MM.1S (cell line): ENCODE results near the gene ATG10.

ENCODE experiments used
- DNase-seq: peaks from one replicate; pipeline ENCODE4 v3.0.0-alpha.2; 2015
- H2AFZ ChIP-seq: fragments of 300-600 bp; sonication (generic); 2 replicates; pipeline ENCODE4 v1.6.0; 2016; ENCODE audit warnings: antibody characterized with exemption, low read length
- H3F3A ChIP-seq: fragments of 300-600 bp; sonication (generic); 2 replicates; pipeline ENCODE4 v1.6.1; 2016; ENCODE audit warnings: mild to moderate bottlenecking, antibody characterized with exemption, low read length, moderate library complexity, mixed read lengths; ENCODE audit not compliant: insufficient read depth
- H3K27ac ChIP-seq: fragments of 300-600 bp; sonication (generic); 2 replicates; pipeline ENCODE4 v1.5.1; 2016; ENCODE audit warnings: mild to moderate bottlenecking, low read length
- H3K27me3 ChIP-seq: fragments of 300-600 bp; sonication (generic); replicated peaks from 2 replicates; pipeline ENCODE4 v1.6.0; 2016; ENCODE audit warnings: low read length; ENCODE audit not compliant: insufficient read depth
- H3K36me3 ChIP-seq: fragments of 300-600 bp; sonication (generic); replicated peaks from 2 replicates; pipeline ENCODE4 v1.6.1; 2016; ENCODE audit warnings: mild to moderate bottlenecking, low read length, mixed read lengths; ENCODE audit not compliant: insufficient read depth
- H3K4me1 ChIP-seq: fragments of 300-600 bp; sonication (generic); 2 replicates; pipeline ENCODE4 v1.6.1; 2016; ENCODE audit warnings: low read length, mixed read lengths
- H3K4me2 ChIP-seq: fragments of 300-600 bp; sonication (generic); 2 replicates; pipeline ENCODE4 v1.6.0; 2016; ENCODE audit warnings: low read depth, low read length
- H3K4me3 ChIP-seq: fragments of 300-600 bp; sonication (generic); 2 replicates; pipeline ENCODE4 v1.5.1; 2016; ENCODE audit warnings: low read length, mixed read lengths
- H3K79me2 ChIP-seq: fragments of 300-600 bp; sonication (generic); 2 replicates; pipeline ENCODE4 v1.6.1; 2016; ENCODE audit warnings: mixed run types, low read length, mixed read lengths
- H3K9ac ChIP-seq: fragments of 300-600 bp; sonication (generic); 2 replicates; pipeline ENCODE4 v1.6.1; 2016; ENCODE audit warnings: low read length, mixed read lengths
- H3K9me2 ChIP-seq: fragments of 300-600 bp; sonication (generic); replicated peaks from 2 replicates; pipeline ENCODE4 v1.6.1; 2016; ENCODE audit warnings: mild to moderate bottlenecking, low read length, mixed read lengths; ENCODE audit not compliant: insufficient read depth
- H3K9me3 ChIP-seq: fragments of 300-600 bp; sonication (generic); replicated peaks from 2 replicates; pipeline ENCODE4 v1.6.1; 2016; ENCODE audit warnings: mild to moderate bottlenecking, low read length, mixed read lengths; ENCODE audit not compliant: insufficient read depth
- H4K20me1 ChIP-seq: fragments of 300-600 bp; sonication (generic); 2 replicates; pipeline ENCODE4 v1.6.1; 2016; ENCODE audit warnings: mild to moderate bottlenecking, low read length, moderate library complexity, mixed read lengths; ENCODE audit not compliant: insufficient read depth
- EZH2 ChIP-seq: fragments of 300-600 bp; sonication (generic); optimal IDR thresholded peaks from 2 replicates; pipeline ENCODE3; 2017; ENCODE audit warnings: low read depth, mild to moderate bottlenecking, antibody characterized with exemption, low read length, mixed read lengths
- EZH2phosphoT487 ChIP-seq: fragments of 300-600 bp; sonication (generic); IDR thresholded peaks from 2 replicates; pipeline ENCODE4 v1.6.1; 2018; ENCODE audit warnings: antibody characterized with exemption, low read length
- TF ChIP-seq, protein P1 (sequence below): fragments of 300-600 bp; sonication (generic); IDR thresholded peaks from 2 replicates; pipeline ENCODE4 v1.5.1; 2016; ENCODE audit warnings: antibody characterized with exemption, low read length, mixed read lengths

The ATG10 gene

GRCh38 chr5:82073179-82073578 lies 101.4 kb downstream of the ATG10 start:
- no peak for DNase-seq
- H3K9me2 ChIP-seq, result no peaks in the 10 kb centered on the region

DNA sequence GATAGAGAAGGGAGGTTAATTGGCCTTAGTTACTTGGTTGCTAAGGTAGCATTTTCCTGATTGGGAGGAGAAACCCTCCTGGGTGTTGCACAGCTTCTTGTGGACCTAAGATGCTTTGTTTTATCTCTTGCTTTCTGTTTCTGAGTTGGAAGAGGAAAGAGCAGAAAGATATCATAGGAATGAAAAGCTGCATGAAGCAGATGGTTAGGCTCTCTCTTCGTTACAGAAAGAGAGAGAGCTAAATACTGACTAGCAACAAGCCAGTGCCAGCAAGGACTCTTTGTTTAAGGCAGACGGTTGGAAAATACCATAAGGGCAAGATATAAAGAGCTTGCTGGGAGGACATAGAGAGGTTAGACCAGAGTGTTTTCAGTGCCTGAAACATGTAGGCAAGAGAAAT lies 103.1 kb downstream of the ATG10 start:
- no peaks in the 10 kb centered on the region for H3K27me3 ChIP-seq
- H3K27ac ChIP-seq, result no peak overlapping the region
- H3K4me1 ChIP-seq, result no peaks in the 10 kb centered on the region
- H3K9me3 ChIP-seq, result no peaks in the 10 kb centered on the region
- no peak overlapping the region for H3K9ac ChIP-seq
- no peak overlapping the region for H3K4me3 ChIP-seq
- no peaks in the 10 kb centered on the region for H3F3A ChIP-seq
- DNase-seq, result no peak
- TF ChIP-seq, protein P1, sequence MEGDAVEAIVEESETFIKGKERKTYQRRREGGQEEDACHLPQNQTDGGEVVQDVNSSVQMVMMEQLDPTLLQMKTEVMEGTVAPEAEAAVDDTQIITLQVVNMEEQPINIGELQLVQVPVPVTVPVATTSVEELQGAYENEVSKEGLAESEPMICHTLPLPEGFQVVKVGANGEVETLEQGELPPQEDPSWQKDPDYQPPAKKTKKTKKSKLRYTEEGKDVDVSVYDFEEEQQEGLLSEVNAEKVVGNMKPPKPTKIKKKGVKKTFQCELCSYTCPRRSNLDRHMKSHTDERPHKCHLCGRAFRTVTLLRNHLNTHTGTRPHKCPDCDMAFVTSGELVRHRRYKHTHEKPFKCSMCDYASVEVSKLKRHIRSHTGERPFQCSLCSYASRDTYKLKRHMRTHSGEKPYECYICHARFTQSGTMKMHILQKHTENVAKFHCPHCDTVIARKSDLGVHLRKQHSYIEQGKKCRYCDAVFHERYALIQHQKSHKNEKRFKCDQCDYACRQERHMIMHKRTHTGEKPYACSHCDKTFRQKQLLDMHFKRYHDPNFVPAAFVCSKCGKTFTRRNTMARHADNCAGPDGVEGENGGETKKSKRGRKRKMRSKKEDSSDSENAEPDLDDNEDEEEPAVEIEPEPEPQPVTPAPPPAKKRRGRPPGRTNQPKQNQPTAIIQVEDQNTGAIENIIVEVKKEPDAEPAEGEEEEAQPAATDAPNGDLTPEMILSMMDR, result no peak
- no peak for TF ChIP-seq EZH2phosphoT487
- no peaks in the 10 kb centered on the region for H3K9me2 ChIP-seq
- no peak overlapping the region for H2AFZ ChIP-seq
- H3K79me2 ChIP-seq, result no peaks in the 10 kb centered on the region
- H3K36me3 ChIP-seq, result no peaks in the 10 kb centered on the region
- H3K4me2 ChIP-seq, result no peak overlapping the region
- H4K20me1 ChIP-seq, result no peaks in the 10 kb centered on the region

More at GRCh38 chr5:82073179-82073578, 101.4 kb downstream of the ATG10 start:
- Histone ChIP-seq H3K4me2 (no peak overlapping the region), H3K36me3 (no peaks in the 10 kb centered on the region), H3K4me1 (no peaks in the 10 kb centered on the region), H3K4me3 (no peak overlapping the region), H3K27me3 (no peaks in the 10 kb centered on the region), H3K27ac (no peak overlapping the region), H3K9ac (no peak overlapping the region), H3K9me3 (no peaks in the 10 kb centered on the region), H3K79me2 (no peaks in the 10 kb centered on the region), H4K20me1 (no peaks in the 10 kb centered on the region), H2AFZ (no peak overlapping the region), H3F3A (no peaks in the 10 kb centered on the region)
- TF ChIP-seq EZH2phosphoT487 (no peak), EZH2 (no peak)
- TF ChIP-seq, protein P1, result no peak

DNA sequence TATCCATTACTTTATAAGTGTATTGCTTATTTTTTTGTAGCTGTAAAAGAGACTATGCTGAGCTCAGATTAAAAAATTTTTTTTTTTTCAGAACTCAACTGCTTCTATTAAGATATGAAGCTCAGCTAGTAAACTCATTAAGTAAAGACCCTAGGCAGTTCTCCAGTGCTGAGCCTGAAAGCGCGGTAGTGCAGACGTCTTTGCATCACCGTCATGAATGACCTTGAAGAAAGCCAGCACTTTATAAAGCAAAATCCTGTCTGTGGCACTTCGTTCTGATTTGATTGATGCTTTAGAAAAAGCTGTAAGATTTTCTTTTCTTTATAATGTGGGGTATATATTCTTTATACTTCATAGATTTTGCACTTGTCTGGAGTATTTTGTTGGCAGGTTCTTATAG lies 105.7 kb downstream of the ATG10 start:
- H3K9me3 ChIP-seq, result no peaks in the 10 kb centered on the region
- H4K20me1 ChIP-seq, result no peaks in the 10 kb centered on the region
- H3K9ac ChIP-seq, result no peak overlapping the region
- H3K4me2 ChIP-seq, result no peak overlapping the region
- H3K4me3 ChIP-seq, result no peak overlapping the region
- no peaks in the 10 kb centered on the region for H3K27me3 ChIP-seq
- H3K9me2 ChIP-seq, result no peaks in the 10 kb centered on the region
- no peaks in the 10 kb centered on the region for H3K36me3 ChIP-seq
- no peaks in the 10 kb centered on the region for H3K79me2 ChIP-seq
- H3K4me1 ChIP-seq, result no peaks in the 10 kb centered on the region
- DNase-seq, result no peak
- H3F3A ChIP-seq, result no peaks in the 10 kb centered on the region
- no peak overlapping the region for H2AFZ ChIP-seq
- TF ChIP-seq, protein P1, result no peak
- TF ChIP-seq EZH2phosphoT487 (no peak), EZH2 (no peak)
- no peak overlapping the region for H3K27ac ChIP-seq

- H4K20me1 ChIP-seq, result no peaks in the 10 kb centered on the region
- no peaks in the 10 kb centered on the region for H3K9me3 ChIP-seq
- no peak overlapping the region for H3K4me2 ChIP-seq
- no peak overlapping the region for H3K27ac ChIP-seq
- DNase-seq, result no peak
- TF ChIP-seq EZH2 (no peak), EZH2phosphoT487 (no peak)
- TF ChIP-seq, protein P1, result no peak
- H3K79me2 ChIP-seq, result no peaks in the 10 kb centered on the region
- H2AFZ ChIP-seq, result no peak overlapping the region
- H3K9ac ChIP-seq, result no peak overlapping the region
- H3K9me2 ChIP-seq, result no peaks in the 10 kb centered on the region
- H3F3A ChIP-seq, result no peaks in the 10 kb centered on the region
- no peaks in the 10 kb centered on the region for H3K27me3 ChIP-seq
- no peak overlapping the region for H3K4me3 ChIP-seq
- H3K36me3 ChIP-seq, result no peaks in the 10 kb centered on the region
- H3K4me1 ChIP-seq, result no peaks in the 10 kb centered on the region
Observed at GRCh38 chr5:82091617-82092016, 119.8 kb downstream of the ATG10 start.
